DOHH2 (cell line): ENCODE results near the gene BCL11B.

Experiments used
- H3F3A ChIP-seq: fragments of 200-600 bp; sonication (generic), shearing (Covaris generic); 2 replicates; pipeline ENCODE4 v1.6.0; 2016; ENCODE audit warnings: antibody characterized with exemption, mild to moderate bottlenecking; ENCODE audit not compliant: control insufficient read depth, insufficient read depth
- H3K27ac ChIP-seq: fragments of 200-600 bp; sonication (generic); 2 replicates; pipeline ENCODE4 v1.5.1; 2014; ENCODE audit warnings: low read depth, mild to moderate bottlenecking, low read length, moderate library complexity
- H3K27me3 ChIP-seq: fragments of 200-600 bp; sonication (generic); 2 replicates; pipeline ENCODE4 v1.6.1; 2014; ENCODE audit warnings: mild to moderate bottlenecking, low read length, mixed read lengths; ENCODE audit not compliant: control insufficient read depth
- H3K36me3 ChIP-seq: fragments of 200-600 bp; sonication (generic); 2 replicates; pipeline ENCODE4 v1.6.1; 2014; ENCODE audit warnings: mild to moderate bottlenecking, low read length, moderate library complexity, mixed read lengths; ENCODE audit not compliant: control insufficient read depth
- H3K4me1 ChIP-seq: fragments of 200-600 bp; sonication (generic); 2 replicates; pipeline ENCODE4 v1.6.1; 2014; ENCODE audit warnings: mild to moderate bottlenecking, low read length, mixed read lengths; ENCODE audit not compliant: control insufficient read depth
- H3K4me2 ChIP-seq: fragments of 200-600 bp; sonication (generic); 2 replicates; pipeline ENCODE4 v1.6.0; 2014; ENCODE audit warnings: mild to moderate bottlenecking, low read length, moderate library complexity
- H3K4me3 ChIP-seq: fragments of 200-600 bp; sonication (generic); 2 replicates; pipeline ENCODE4 v1.5.1; 2014; ENCODE audit warnings: mild to moderate bottlenecking, low read length, mixed read lengths
- H3K79me2 ChIP-seq: fragments of 200-600 bp; sonication (generic); 2 replicates; pipeline ENCODE4 v1.6.1; 2014; ENCODE audit warnings: mild to moderate bottlenecking, low read length, mixed read lengths; ENCODE audit not compliant: control insufficient read depth
- H3K9me2 ChIP-seq: fragments of 200-600 bp; sonication (generic); replicated peaks from 2 replicates; pipeline ENCODE4 v1.6.1; 2014; ENCODE audit warnings: mild to moderate bottlenecking, low read length, mixed read lengths; ENCODE audit not compliant: control insufficient read depth
- H3K9me3 ChIP-seq: fragments of 200-600 bp; sonication (generic); 2 replicates; pipeline ENCODE4 v1.6.1; 2014; ENCODE audit warnings: antibody characterized with exemption, low read length, mixed read lengths; ENCODE audit not compliant: control insufficient read depth, insufficient read depth
- H4K20me1 ChIP-seq: fragments of 200-600 bp; sonication (generic); 2 replicates; pipeline ENCODE4 v1.6.0; 2014; ENCODE audit warnings: low read depth, mild to moderate bottlenecking, antibody characterized with exemption, low read length, moderate library complexity; ENCODE audit not compliant: control insufficient read depth, insufficient read depth
- EZH2phosphoT487 ChIP-seq: fragments of 200-600 bp; sonication (generic); IDR thresholded peaks from 2 replicates; pipeline ENCODE4 v1.6.1; 2017; ENCODE audit warnings: borderline replicate concordance, mild to moderate bottlenecking, antibody characterized with exemption, low read length, moderate library complexity, mixed read lengths
- TF ChIP-seq, protein P1 (sequence below): fragments of 200-600 bp; sonication (generic); IDR thresholded peaks from one replicate; pipeline ENCODE4 v1.5.1; 2014; ENCODE audit warnings: antibody characterized with exemption, mild to moderate bottlenecking, low read depth, low read length; ENCODE audit not compliant: poor library complexity, severe bottlenecking

Gene BCL11B

DNA sequence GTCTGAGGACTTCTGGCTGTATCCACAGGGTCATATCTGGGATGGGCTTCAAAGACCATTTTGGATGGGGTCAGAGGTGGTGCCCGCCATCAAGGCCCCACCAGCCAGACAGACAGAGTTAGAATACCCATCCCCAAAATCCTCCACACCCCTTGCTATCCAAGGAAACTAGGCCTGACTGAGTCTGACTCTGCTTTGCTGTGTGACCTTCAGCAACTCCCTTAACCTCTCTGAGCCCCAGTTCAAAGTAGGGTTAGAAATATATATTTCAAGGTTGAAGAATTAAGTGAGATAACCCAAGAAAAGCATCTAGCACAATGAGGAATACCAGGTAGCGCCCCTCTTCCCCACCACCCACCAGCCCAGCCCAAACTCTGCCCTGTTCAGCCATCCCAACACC is 20.3 kb downstream of the BCL11B start:
- no peak for TF ChIP-seq EZH2phosphoT487
- TF ChIP-seq, protein P1, sequence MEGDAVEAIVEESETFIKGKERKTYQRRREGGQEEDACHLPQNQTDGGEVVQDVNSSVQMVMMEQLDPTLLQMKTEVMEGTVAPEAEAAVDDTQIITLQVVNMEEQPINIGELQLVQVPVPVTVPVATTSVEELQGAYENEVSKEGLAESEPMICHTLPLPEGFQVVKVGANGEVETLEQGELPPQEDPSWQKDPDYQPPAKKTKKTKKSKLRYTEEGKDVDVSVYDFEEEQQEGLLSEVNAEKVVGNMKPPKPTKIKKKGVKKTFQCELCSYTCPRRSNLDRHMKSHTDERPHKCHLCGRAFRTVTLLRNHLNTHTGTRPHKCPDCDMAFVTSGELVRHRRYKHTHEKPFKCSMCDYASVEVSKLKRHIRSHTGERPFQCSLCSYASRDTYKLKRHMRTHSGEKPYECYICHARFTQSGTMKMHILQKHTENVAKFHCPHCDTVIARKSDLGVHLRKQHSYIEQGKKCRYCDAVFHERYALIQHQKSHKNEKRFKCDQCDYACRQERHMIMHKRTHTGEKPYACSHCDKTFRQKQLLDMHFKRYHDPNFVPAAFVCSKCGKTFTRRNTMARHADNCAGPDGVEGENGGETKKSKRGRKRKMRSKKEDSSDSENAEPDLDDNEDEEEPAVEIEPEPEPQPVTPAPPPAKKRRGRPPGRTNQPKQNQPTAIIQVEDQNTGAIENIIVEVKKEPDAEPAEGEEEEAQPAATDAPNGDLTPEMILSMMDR: no peak
- H4K20me1 ChIP-seq: no peaks in the 10 kb centered on the region

DNA sequence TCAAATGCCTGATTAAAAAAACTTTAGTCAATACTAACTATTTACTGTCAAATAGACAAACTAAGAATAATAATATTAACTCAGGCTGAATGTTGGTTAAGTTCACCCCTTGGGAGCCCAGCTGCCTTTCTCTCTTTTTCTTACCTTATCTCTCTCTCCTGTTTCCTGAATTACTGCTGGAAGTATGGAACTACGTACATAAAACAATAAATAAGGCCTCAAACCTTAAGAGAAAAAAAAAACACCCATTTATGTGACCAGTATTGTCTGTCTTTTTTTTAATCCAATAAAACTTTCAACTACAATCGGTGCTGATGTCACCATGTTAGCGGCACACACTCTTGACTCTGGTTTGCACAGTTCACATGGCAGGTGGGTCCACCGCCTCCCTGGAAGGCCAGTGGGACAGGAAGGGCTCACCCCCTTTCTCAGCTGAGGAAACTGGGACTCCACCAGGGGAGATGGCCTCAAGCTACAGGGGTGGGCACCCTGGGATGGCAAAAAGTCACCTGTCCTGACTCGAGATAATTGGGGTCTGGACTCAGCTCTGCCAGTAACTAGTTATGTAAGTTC is 21.3 kb downstream of the BCL11B start:
- Histone ChIP-seq H3K4me3 (no peak overlapping the region), H3K27ac (no peak overlapping the region), H3F3A (no peaks in the 10 kb centered on the region), H3K9me3 (no peaks in the 10 kb centered on the region), H3K36me3 (no peaks in the 10 kb centered on the region), H4K20me1 (no peaks in the 10 kb centered on the region), H3K4me1 (no peaks in the 10 kb centered on the region), H3K4me2 (no peak overlapping the region), H3K9me2 (no peaks in the 10 kb centered on the region), H3K27me3 (no peaks in the 10 kb centered on the region), H3K79me2 (no peaks in the 10 kb centered on the region)
- no peak for TF ChIP-seq EZH2phosphoT487
- TF ChIP-seq, protein P1: no peak

More for the DNA sequence above, 20.3 kb downstream of the BCL11B start:
- Histone ChIP-seq H3K4me1 (no peaks in the 10 kb centered on the region), H3K27ac (no peak overlapping the region), H3K4me2 (no peak overlapping the region), H3K9me2 (no peaks in the 10 kb centered on the region), H3K79me2 (no peaks in the 10 kb centered on the region), H3F3A (no peaks in the 10 kb centered on the region), H3K36me3 (no peaks in the 10 kb centered on the region), H3K9me3 (no peaks in the 10 kb centered on the region), H3K4me3 (no peak overlapping the region), H3K27me3 (no peaks in the 10 kb centered on the region)

DNA sequence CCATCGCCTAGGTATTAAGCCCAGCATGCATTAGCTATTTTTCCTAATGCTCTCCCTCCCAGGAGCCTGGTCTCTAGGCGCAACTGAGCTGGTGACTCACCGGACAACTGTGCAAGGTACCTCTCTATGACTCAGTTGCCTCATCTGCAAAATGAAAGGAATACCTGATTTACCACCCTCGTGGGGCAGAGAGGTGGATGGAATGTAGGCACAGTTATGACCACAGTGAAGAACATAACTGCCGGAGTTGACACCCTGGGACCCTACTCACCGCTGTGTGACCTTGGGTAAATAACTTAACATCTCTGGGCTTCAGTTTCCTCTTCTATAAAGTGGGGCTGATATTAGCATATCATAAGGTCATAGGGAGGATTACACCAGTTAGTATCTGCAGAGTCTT is 22.6 kb downstream of the BCL11B start:
- no peaks in the 10 kb centered on the region for H3K79me2 ChIP-seq
- H3K4me2 ChIP-seq: no peak overlapping the region
- H3K4me1 ChIP-seq: no peaks in the 10 kb centered on the region
- no peaks in the 10 kb centered on the region for H3K9me3 ChIP-seq
- H4K20me1 ChIP-seq: no peaks in the 10 kb centered on the region
- no peaks in the 10 kb centered on the region for H3K36me3 ChIP-seq
- H3K9me2 ChIP-seq: no peaks in the 10 kb centered on the region
- no peak overlapping the region for H3K4me3 ChIP-seq
- H3K27ac ChIP-seq: no peak overlapping the region
- no peaks in the 10 kb centered on the region for H3K27me3 ChIP-seq
- H3F3A ChIP-seq: no peaks in the 10 kb centered on the region
- TF ChIP-seq, protein P1: no peak
- TF ChIP-seq EZH2phosphoT487: no peak
